ENCODE measurements around the gene PARM1. TPM values are rescaled to one million over a fixed set of nuclear protein-coding genes. Genes with fewer than 3 reads are reported as not detected.

Gene PARM1
- total RNA-seq, 1 donor, result 1.0 TPM

DNA sequence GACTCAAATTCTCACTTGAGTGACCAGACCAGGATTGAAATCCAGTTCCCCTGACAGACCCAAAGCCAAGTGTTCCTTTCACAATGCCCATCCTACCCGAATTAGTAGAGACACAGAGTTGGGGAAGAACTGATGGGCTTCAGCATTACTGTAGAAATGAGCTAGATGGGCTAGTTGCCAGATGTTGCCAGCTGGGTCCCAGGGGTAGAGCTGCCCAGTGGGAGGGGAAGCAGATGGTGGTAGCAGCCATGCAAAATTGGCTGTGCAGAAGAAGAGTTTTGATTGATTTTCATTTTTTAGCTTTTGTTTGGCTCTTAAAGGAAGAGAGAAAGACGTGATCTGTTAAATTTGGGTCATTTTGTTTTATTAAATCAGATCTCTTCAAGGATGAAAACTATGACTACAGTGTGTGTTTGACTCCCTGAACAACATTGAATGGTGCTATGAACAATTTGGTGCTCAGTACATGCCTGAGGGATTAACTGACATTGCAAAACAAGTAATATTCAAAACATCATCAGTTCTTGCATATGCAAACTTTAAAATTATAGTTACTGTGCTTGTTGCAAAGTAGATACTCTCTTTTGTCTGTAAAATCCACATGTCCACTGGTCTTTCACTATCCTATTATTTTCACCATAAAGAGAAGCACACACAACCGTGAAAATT is 86.0 kb downstream of the PARM1 start:
- no peaks in the 10 kb centered on the region for H3K9me3 ChIP-seq (ENCODE audit: low read depth, low read length)

DNA sequence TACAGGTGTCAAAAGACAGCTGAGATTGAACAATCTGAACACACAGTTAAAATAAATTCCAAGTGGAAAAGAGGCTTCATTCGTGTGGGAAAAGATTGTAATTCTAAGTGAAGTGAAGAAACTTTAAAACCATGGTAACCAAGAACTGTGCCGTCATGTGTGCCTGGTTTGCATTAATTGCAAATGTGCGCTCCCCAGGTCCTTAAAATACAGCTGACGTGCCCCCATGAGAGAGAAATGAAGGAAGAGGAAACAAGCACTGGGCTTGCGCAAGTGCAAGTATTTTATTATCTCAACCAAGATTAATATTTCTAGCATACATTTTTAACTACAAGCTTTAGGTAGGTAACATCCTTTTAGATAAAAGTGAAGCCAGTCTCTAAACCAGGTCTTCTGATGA is 92.5 kb downstream of the PARM1 start:
- peaks cover 3% of the 10 kb centered on the region for H3K4me1 ChIP-seq (ENCODE audit: insufficient read depth, low read length)
- H3K4me3 ChIP-seq (ENCODE audit: low read length), result no peak overlapping the region
- H3K27me3 ChIP-seq (ENCODE audit: insufficient read depth, low read length), result no peaks in the 10 kb centered on the region
- H3K9me3 ChIP-seq (ENCODE audit: low read depth, low read length), result no peaks in the 10 kb centered on the region

More for the DNA sequence above, 86.0 kb downstream of the PARM1 start:
- no peaks in the 10 kb centered on the region for H3K4me1 ChIP-seq (ENCODE audit: insufficient read depth, low read length)
- H3K4me3 ChIP-seq (ENCODE audit: low read length), result no peak overlapping the region
- H3K27me3 ChIP-seq (ENCODE audit: insufficient read depth, low read length), result no peaks in the 10 kb centered on the region

DNA sequence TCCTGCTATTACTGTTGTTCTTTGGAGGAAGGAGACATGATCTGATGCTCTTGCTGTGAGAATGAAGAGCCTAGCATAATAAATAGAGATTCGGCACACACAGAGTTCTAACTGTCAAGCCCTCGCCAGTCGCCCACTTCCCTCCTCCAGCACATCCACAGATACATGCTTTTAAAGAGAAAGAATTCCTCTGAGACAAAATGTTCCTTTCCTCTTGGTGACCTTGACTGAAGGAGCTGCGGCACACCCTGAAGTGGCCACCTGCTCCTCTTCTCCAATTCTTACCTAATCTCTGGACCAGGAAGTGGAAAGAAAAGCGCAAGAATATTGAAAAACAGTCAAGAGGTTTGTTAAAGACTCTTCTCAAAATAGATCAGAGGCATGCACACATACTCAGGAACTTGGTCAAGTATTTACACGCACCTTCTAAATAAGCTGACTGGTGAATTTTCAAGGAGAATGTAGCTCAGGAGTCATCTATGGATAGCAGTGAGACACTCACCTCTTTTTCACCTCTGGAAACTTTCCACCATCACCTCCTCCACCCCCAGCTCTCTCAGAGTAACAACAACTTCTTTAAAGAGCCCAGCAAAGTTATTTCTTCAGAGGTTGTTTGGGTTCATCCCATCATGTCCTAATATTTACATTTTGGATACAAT is 95.4 kb downstream of the PARM1 start:
- H3K4me3 ChIP-seq (ENCODE audit: low read length), result no peak overlapping the region
- H3K27me3 ChIP-seq (ENCODE audit: insufficient read depth, low read length), result no peaks in the 10 kb centered on the region
- no peaks in the 10 kb centered on the region for H3K9me3 ChIP-seq (ENCODE audit: low read depth, low read length)
- peaks cover 12% of the 10 kb centered on the region for H3K4me1 ChIP-seq (ENCODE audit: insufficient read depth, low read length)

DNA sequence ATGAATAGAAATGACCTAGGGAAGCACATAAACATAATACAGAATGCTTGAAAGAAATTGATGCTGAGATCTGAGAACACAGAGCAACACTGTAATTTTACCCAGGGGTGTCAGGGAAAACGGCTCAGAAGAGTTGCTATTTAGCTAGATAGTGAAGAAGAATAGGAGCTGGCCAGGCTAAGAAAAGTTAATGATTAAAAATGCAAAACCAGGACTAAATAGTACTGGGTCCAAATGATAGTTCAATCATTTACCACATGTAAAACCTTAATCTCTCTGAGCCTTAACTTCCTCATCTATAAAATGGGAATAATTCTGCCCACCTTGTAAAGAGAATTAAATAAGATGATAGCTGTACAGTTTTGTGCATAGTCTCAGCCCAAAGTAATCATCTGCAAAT is 97.1 kb downstream of the PARM1 start:
- H3K4me1 ChIP-seq (ENCODE audit: insufficient read depth, low read length), result peaks cover 17% of the 10 kb centered on the region
- no peak overlapping the region for H3K4me3 ChIP-seq (ENCODE audit: low read length)
- no peaks in the 10 kb centered on the region for H3K27me3 ChIP-seq (ENCODE audit: insufficient read depth, low read length)
- H3K9me3 ChIP-seq (ENCODE audit: low read depth, low read length), result no peaks in the 10 kb centered on the region

DNA sequence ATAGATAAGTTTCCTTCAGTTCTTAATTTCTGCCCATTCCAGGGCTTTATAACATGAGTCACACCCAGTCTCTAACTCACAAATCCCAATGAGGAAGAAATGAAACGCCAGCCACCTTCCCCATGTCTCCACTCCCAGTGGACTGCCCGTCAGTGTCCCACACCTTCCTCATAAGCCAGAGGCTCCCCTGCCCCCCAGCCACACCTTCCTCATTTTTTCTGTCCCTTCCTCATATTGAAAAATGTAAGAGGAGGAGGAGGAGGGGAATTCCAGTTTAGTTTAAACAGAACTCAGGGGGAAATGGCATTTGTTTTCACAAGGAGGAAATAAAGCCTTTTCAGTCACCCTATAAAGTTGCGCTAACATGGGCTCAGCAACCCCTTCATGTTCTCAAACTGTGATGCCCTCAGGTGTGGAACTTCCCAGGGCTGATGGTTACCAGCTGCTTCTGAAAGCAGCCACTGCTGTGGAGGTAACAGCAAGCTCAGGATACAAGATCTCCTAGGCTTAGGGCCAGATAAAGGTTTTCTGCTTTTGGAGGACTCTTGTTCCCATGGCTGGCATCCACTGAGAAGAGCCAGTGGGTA is 97.8 kb downstream of the PARM1 start:
- Histone ChIP-seq H3K27me3 (ENCODE audit: insufficient read depth, low read length) (no peaks in the 10 kb centered on the region), H3K9me3 (ENCODE audit: low read depth, low read length) (no peaks in the 10 kb centered on the region), H3K4me1 (ENCODE audit: insufficient read depth, low read length) (peaks cover 25% of the 10 kb centered on the region), H3K4me3 (ENCODE audit: low read length) (no peak overlapping the region)

DNA sequence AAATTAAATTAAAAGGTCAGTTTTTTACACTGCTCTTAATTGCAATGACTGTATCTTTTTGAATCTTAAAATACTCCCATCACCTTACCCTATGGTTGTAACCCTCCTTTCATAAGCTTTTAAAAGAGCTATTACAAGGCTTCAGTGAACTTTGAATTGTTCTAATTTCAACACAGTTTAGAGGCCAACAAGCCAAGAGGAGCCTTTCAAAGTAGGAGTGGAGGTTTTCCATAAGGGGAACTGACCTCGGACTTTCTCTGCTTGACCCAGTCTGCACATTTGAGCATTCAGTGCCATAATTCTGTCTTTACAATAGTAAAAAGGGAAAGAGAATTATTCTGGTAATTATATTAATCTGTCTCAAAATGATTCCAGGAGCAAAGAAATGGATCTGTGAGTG is 98.9 kb downstream of the PARM1 start:
- Histone ChIP-seq H3K27me3 (ENCODE audit: insufficient read depth, low read length) (no peaks in the 10 kb centered on the region), H3K4me1 (ENCODE audit: insufficient read depth, low read length) (peaks cover 31% of the 10 kb centered on the region), H3K9me3 (ENCODE audit: low read depth, low read length) (no peaks in the 10 kb centered on the region), H3K4me3 (ENCODE audit: low read length) (no peak overlapping the region)

DNA sequence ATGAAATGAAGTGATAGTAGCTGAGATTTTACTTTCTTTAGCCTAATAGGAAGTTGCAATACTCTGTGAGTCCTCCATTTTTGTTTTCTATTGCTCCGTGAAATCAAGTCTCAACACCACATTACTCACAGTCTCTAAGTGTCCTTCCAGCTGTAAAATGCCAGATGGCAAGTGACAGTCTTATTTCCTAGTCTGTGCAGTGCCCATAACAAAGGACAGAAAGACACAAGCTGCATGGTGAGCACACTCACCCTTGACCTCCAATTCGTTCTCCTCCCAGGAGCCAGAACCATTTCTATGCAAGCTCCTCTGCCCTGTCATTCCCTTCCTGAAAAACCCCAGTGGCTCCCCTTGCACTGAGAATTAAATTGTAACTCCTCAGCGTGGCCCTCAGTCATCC is 101.6 kb downstream of the PARM1 start:
- H3K9me3 ChIP-seq (ENCODE audit: low read depth, low read length), result no peaks in the 10 kb centered on the region
- no peaks in the 10 kb centered on the region for H3K27me3 ChIP-seq (ENCODE audit: insufficient read depth, low read length)
- H3K4me1 ChIP-seq (ENCODE audit: insufficient read depth, low read length), result peaks cover 34% of the 10 kb centered on the region
- H3K4me3 ChIP-seq (ENCODE audit: low read length), result no peak overlapping the region

DNA sequence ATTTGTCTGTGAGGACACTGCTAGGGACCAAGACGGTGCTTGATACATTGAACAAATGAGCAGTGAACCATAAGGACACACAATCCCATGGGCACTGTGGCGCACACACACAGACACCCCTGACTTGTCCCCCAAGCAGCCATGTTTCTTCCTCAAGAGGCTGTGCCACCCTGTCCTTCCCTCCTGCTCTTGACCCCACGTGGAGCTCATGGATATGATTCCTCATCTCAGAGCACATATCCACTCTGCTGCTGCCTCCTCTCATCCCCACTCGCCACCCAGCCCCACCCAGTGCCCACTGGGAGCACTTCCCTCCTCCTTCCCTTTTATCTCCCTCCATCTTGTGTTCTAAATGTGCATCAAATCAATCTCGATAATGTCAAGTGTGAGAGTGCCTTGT is 102.4 kb downstream of the PARM1 start:
- Histone ChIP-seq H3K27me3 (ENCODE audit: insufficient read depth, low read length) (no peaks in the 10 kb centered on the region), H3K9me3 (ENCODE audit: low read depth, low read length) (no peaks in the 10 kb centered on the region), H3K4me3 (ENCODE audit: low read length) (no peak overlapping the region), H3K4me1 (ENCODE audit: insufficient read depth, low read length) (peaks cover 32% of the 10 kb centered on the region)

DNA sequence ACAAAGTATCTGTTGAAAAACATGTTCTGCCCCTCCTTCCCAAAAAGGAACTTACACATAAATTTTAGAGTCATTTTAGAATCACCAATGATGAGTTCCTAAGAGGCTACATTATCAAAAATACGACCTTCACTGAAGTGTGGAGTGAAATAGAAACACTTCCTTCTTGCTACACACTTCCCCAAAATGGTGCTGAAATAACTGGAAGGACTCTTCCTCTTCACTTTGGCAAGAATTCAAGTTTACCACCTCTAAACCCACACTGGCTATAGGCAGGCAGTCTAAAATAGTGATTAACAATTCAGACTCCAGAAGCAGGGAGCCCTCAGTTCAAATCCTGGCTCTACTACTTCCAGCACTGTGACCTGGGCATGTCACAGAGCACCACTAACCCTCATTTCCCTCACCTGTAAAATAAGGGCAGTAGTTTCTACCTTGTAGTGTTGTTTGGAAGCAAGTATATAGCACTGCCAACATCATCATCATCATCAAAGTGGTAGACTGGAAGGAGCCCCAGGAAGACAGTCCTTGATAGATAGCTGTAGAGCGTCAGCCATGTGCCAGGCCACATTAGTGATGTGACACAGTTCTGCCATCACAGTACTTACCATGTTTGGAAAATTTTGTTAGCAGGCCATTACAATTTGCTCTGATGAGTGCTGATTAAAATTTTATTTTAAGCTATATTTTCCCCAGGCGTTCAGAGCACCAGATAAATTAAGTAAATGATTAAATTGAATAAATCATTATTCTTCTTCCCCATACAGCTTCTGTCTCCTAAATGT is 103.3 kb downstream of the PARM1 start:
- H3K4me1 ChIP-seq (ENCODE audit: insufficient read depth, low read length), result peaks cover 23% of the 10 kb centered on the region
- no peak overlapping the region for H3K4me3 ChIP-seq (ENCODE audit: low read length)
- H3K27me3 ChIP-seq (ENCODE audit: insufficient read depth, low read length), result no peaks in the 10 kb centered on the region
- H3K9me3 ChIP-seq (ENCODE audit: low read depth, low read length), result no peaks in the 10 kb centered on the region

DNA sequence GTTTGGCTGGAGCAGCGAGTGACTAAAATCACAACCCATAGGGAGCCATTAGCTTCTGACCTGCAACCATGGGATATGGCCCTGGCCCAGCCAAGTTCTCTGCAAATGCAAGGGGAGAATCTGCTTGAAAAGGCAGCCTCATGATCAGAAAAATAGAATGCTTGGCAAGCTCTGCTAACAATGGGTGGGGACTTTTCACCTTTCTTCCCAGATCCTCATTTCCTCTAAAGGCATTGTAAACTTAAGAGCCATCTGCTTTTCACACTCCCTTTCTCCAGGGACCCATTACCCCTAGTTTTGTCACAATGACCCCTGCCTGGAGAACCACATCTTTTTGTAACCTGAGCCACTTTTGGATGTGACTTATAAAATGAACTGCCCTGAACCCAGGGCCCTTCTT is 104.3 kb downstream of the PARM1 start:
- Histone ChIP-seq H3K4me3 (ENCODE audit: low read length) (no peak overlapping the region), H3K4me1 (ENCODE audit: insufficient read depth, low read length) (peaks cover 22% of the 10 kb centered on the region), H3K27me3 (ENCODE audit: insufficient read depth, low read length) (no peaks in the 10 kb centered on the region), H3K9me3 (ENCODE audit: low read depth, low read length) (no peaks in the 10 kb centered on the region)

DNA sequence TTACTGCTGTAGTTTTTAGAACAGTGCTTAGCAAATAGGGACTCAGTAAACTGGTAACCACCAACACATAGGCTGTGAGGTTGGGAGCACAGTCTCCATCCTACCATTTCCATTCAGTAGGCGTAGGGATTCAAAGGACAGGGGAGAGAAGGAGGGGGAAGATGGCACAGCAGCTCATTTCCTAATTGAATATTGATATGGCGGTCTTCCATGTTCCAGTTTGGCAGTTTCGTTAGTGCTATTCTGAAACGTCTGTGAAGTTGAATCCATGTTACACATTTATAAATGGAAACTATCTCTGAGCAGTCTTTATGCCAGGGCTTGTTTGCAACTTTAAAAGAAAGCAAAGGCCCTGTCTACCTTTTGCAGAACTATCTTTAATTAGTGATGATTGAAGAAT is 105.5 kb downstream of the PARM1 start:
- H3K27me3 ChIP-seq (ENCODE audit: insufficient read depth, low read length), result no peaks in the 10 kb centered on the region
- H3K4me3 ChIP-seq (ENCODE audit: low read length), result no peak overlapping the region
- no peaks in the 10 kb centered on the region for H3K9me3 ChIP-seq (ENCODE audit: low read depth, low read length)
- H3K4me1 ChIP-seq (ENCODE audit: insufficient read depth, low read length), result peaks cover 22% of the 10 kb centered on the region

DNA sequence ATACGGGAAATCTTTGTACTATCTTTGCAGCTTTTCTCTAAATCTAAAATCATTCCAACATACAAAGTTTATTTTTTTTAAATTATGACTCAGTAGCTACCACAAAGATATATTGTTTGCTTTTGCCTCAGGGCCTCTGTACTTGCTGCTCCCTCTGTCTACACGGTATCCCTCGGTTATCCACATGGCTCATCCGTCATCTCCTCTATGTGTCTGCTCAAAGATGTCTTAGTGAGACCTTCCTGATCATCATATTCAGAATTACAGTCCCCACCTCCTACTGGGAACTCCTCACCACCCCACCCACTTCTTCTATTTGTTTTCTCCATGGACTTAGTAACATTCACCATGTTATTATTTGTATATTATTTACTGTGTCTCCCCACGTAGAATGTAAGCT is 107.8 kb downstream of the PARM1 start:
- no peaks in the 10 kb centered on the region for H3K9me3 ChIP-seq (ENCODE audit: low read depth, low read length)
- peaks cover 10% of the 10 kb centered on the region for H3K4me1 ChIP-seq (ENCODE audit: insufficient read depth, low read length)
- H3K27me3 ChIP-seq (ENCODE audit: insufficient read depth, low read length), result no peaks in the 10 kb centered on the region
- no peak overlapping the region for H3K4me3 ChIP-seq (ENCODE audit: low read length)

DNA sequence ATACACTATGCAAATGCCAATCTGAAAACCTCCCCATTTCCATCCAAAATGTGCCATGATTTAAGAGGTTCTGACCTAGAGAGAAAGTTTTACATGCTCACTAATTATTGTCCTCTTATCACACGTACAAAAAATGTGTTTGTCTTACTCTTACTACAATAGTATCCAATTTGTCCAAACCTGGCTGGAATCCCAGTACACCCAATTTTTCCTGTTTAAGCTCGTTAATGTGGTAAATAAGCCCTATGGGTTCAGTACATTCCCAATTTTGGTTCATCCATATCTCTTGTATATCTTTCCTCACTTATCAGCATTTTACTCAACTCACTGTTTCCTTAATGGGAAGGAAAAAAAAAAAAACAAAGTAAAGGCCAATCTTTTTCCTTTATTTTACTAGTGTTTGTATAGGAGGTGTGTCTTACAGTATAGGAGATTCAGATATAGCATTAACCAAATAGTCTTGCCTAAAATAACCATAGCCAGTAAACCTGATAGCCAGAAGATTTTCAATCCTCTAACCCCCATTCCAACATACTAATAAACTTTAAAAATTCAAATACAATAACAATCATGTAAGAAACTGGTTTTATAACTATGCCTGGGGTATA is 109.8 kb downstream of the PARM1 start:
- H3K9me3 ChIP-seq (ENCODE audit: low read depth, low read length), result no peaks in the 10 kb centered on the region

DNA sequence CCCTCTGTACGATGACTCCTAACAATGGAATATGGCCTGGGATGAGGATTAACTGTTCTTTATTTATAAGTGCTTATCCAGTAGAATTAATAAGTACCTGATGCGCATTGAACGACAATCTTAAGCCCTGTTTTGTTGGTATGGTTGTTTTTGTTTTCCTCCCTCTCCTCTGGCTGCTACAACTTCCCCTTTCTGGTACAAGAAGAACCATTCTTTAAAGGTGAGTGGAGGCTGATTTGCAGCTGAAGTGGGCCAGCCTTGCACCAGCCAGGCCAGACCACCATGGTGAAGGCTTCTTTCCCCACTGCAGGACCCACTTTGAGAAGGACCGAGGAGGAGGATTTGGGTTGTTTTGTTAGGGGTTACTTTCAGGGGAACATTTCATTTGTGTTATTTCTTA is 113.3 kb downstream of the PARM1 start:
- no peaks in the 10 kb centered on the region for H3K4me1 ChIP-seq (ENCODE audit: insufficient read depth, low read length)
- no peaks in the 10 kb centered on the region for H3K27me3 ChIP-seq (ENCODE audit: insufficient read depth, low read length)
- no peak overlapping the region for H3K4me3 ChIP-seq (ENCODE audit: low read length)
- no peaks in the 10 kb centered on the region for H3K9me3 ChIP-seq (ENCODE audit: low read depth, low read length)

More for the DNA sequence above, 109.8 kb downstream of the PARM1 start:
- H3K27me3 ChIP-seq (ENCODE audit: insufficient read depth, low read length), result no peaks in the 10 kb centered on the region
- H3K4me1 ChIP-seq (ENCODE audit: insufficient read depth, low read length), result no peaks in the 10 kb centered on the region
- no peak overlapping the region for H3K4me3 ChIP-seq (ENCODE audit: low read length)

DNA sequence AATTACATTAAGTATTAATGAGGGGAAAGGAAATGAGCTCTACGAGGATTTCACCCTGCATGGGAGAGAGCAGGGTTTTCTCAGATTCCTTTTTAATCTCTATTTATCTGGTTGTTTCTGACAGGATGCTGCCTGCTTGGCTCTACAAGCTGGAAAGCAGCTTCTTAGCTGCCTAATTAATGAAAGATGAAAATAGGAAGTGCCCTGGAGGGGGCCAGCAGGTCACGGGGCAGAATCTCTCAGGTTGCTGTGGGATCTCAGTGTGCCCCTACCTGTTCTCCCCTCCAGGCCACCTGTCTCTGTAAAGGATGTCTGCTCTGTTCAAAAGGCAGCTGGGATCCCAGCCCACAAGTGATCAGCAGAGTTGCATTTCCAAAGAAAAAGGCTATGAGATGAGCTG is 113.7 kb downstream of the PARM1 start:
- H3K4me3 ChIP-seq (ENCODE audit: low read length), result no peak overlapping the region
- H3K27me3 ChIP-seq (ENCODE audit: insufficient read depth, low read length), result no peaks in the 10 kb centered on the region
- H3K9me3 ChIP-seq (ENCODE audit: low read depth, low read length), result no peaks in the 10 kb centered on the region
- no peaks in the 10 kb centered on the region for H3K4me1 ChIP-seq (ENCODE audit: insufficient read depth, low read length)
